Midbrain (tissue), 1 donor: ENCODE results near the gene CDH13.

ENCODE experiments used
- DNase-seq: peaks from one replicate; lab custom pipeline; 2025; lab: John Stamatoyannopoulos, UW

Gene CDH13

GRCh38 chr16:83245061-83245460 is 618.3 kb downstream of the CDH13 start:
- DNase-seq: no peak

DNA sequence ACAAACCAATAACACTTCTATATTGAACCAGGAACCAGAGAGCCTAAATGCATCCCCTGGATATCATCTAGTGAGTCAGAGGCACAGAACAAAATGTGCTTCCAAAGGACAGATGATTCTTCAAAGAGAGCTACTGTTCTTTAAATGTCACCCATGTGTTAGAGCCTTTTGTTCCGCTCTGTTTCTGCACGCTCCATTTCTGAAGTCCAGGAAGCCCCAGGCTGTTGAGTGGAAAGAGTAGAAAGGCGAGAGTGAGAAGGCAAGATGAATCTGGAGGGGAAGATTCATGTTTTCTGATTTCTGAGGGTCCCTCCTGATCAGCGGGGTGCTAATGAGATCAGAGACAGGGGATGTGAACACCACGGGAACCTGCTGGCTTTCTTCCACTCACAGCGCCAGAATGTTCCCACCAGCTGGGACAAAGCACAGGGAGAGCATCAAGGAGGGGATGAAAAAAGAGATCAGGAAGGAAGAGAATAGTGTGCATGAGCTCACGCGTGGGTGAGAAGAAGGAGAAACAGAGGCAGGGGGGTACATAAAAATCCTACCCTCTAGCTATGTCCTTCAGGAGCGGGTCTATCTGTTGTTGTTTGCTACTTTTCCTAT is 621.1 kb downstream of the CDH13 start:
- DNase-seq: peak; percentile 24

DNA sequence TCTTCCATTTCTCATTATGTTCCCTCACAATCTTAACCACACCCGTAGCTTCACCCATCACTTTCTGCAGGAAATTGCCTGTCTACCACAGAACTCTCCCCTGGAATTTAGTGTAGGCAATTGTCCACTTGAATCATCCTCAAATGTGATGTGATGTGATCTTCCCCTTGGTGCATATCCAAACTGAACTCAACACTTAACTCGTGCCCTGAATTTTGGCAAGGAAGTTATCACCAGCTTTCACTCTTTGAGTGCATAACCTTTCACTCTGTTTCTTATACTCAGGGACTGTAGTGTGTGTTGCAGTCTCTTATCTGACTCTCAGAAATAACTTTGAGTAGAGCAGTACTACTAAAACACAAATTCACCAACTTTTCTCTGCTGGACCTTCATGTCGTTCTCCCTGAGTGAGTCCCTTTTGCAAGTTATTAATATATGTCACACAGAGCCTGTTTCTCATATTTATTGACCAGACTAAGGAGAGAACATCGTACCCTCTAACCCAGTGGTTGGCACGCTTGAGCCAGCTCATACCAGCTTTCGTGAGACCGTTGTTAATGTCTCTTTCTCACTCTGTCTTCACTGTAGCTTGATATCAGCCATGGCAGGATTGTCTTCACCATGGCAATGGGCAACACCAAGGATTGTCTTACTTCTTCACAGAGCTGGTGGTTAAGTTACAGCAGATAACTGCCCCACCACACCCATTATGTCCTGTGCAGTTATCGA is 622.1 kb downstream of the CDH13 start:
- DNase-seq: no peak

- no peak for DNase-seq
Measured at GRCh38 chr16:83253521-83253920, 626.8 kb downstream of the CDH13 start.

- no peak for DNase-seq
Measured at GRCh38 chr16:83258366-83258928, 631.7 kb downstream of the CDH13 start.

DNA sequence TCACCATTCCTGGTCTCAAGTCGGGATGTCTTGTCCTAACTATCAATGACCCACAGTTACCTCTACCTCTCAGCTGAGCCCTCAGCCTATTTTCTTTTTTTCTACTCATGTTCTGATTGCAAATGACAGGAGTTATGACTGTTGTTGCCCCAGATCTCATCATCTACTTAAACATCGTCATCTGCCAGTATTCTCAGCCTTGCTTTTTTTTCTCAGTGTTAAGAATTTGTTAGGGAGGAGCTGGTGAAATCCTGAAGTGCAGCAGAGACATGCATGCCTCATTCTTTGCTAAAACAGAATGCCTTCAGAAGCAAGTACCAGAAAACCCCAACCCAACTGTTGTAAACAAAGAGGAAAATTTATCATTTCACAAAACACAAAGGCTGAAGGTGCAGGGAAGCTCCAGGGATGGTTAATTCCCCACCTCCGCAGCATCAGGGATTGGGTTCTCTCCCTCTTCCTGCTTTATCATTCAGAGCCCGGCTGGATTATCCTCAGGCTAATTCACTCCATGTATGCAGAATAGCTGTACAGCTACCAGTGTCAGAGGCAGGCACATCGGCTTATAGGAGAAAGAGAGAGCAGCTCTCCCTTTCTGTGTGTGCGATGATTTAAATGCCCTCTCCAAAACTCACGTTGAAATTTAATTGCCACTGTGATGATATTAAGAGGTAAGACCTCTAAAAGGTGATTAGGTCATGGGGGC is 640.2 kb downstream of the CDH13 start:
- no peak for DNase-seq

- no peak for DNase-seq
Measured at GRCh38 chr16:83268169-83268568, 641.4 kb downstream of the CDH13 start.

- DNase-seq: no peak
Measured at GRCh38 chr16:83269048-83269447, 642.3 kb downstream of the CDH13 start.

DNA sequence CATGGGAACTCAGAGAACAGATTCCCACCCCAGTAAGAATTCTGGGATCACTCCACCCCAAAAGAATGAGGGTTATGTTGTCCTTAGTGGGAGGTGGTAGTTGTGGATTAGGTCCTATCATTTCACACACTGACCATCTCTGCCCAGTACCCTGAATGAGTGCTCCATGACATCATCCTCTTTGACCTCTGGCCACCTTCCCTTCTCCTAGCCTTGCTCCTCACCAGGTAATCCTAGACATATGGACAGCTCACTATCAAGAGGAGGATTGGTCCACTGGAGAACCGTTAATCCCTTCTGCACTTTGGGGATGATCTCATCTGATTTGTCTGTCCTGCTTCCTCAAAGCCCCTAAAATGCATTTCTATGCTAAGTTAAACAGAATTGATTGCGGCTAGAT is 642.8 kb downstream of the CDH13 start:
- DNase-seq: no peak

- no peak for DNase-seq
Measured at GRCh38 chr16:83270061-83270460, 643.3 kb downstream of the CDH13 start.

DNA sequence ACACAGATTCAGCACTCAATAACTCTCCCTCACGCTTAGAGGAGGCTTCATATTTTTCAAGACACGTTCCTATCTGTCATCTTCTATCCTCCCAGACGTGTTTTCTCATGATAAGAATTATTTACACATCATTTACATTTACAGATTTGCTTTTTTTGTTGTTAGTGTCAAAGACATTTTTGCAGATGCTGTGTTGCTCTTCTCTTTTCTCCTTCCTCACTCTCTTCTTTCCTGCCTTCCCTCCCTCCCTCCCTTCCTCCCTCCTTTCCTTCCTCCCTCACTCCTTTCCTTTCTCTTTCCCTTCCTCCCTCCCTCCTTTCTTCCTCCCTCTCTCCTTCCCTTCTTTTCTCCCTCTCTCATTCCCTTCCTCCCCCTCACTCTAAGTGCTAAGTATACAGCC is 643.9 kb downstream of the CDH13 start:
- DNase-seq: no peak

- no peak for DNase-seq
Measured at GRCh38 chr16:83271123-83271522, 644.4 kb downstream of the CDH13 start.

DNA sequence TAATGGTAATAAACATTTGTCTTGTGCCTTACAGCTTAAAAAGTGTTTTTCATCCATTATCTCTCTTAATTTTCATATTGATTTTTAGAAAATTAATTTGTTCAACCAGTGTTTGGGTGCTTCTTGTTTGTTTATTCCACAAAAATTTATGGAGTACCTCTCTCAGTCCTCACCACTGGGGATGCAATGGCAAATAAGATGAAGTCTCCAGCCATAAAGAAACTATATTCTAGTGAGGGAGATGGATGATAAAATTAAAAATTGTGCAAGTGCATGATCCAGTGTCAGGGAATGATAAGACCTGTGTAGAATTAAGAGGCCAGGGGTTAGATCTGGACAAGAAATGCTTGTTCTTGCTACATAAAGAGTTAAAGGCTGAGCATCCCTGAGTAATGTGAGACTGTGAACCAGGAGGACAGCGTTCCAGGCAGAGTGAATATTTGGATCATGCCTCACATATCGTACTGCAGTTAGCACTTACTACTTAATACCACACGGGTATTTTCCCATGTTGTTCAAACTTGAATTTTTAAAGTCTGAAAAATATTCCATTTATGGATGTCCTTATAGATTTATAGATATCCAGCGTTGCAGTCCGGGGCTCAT is 645.3 kb downstream of the CDH13 start:
- DNase-seq: no peak

GRCh38 chr16:83272843-83273242 is 646.1 kb downstream of the CDH13 start:
- no peak for DNase-seq

- no peak for DNase-seq
Measured at GRCh38 chr16:83273504-83274173, 646.9 kb downstream of the CDH13 start.

DNA sequence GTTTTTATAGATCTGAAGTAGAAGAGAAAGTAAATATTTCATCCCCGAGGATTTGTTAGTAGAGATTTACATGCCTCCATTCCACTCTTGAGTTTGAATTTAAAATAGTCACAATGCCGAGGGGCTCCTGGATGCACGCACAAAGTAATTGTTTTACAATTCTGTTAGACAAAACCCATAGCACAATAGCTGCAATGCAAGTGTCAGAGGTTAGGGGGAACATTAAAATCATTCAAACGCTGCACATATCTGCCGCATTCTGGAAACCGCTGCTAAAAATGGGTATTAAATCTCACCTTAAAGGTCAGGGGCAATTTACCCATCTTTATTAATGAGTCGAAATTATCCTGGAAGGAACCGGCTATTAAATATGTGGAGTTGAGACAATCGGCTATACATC is 652.5 kb downstream of the CDH13 start:
- no peak for DNase-seq

DNA sequence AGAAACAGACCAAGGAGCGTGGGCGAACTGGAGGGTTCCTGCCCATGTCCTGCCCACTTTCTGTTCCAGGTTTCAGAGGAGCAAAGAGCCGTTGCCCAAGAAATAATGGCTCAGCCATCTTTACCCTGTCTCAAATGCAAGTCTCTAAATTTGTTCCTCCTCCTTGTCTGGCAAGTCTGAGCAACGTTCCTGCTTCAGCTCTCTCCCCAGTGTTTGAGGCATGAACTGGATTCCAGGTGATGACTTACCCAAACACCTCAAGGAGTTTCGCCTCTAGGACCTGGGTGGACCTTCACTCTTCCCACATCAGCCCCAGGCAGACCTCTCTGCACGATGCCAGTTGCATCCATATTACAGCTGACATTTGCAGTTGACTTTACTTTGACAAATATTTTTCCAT is 659.2 kb downstream of the CDH13 start:
- no peak for DNase-seq

DNA sequence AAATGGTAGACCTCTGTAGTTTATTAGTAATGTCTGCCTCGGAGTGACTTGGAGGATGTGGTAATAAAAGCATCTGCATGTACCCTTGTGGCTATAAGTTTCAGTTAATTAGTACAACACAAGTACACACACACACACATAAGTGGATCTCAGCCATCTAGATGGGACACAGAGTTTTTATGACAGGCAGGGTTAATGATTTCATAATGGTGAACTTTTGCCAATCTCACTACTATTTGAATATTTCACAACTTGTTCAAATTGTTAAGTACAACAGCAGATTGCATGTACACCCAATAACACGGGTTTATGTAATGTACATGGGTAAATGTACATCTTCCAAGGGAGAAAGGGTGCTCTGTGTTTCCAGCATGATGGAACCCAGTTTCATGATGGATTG is 669.7 kb downstream of the CDH13 start:
- DNase-seq: no peak

DNA sequence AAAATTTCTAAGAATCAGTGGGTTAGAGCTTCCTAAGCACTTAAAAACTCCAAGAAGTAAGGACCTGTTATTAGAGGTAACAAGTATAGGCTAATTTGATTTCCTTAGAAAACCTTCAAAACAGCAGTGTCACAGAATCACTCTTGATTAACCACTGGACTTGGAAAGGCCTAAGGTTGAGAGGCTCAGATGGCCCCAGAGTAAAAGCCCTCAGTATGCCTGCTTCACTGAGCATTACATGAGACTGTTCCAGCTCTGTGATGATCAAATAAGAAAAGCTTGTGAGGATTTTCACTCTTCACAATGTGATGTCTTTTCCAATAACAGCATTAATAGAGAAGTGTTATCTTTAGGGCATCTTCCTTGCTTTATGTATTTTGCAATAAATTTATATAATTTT is 671.8 kb downstream of the CDH13 start:
- DNase-seq: no peak

- no peak for DNase-seq
Measured at GRCh38 chr16:83300326-83300725, 673.6 kb downstream of the CDH13 start.

GRCh38 chr16:83301971-83302370 is 675.2 kb downstream of the CDH13 start:
- DNase-seq: no peak

GRCh38 chr16:83302853-83303252 is 676.1 kb downstream of the CDH13 start:
- DNase-seq: no peak
